IMR-90 (cell line): ENCODE measurements around the gene TWIST1. TPM values are rescaled to one million over a fixed set of nuclear protein-coding genes. Genes with fewer than 3 reads are reported as not detected.

Experiments used
- ATAC-seq: fragments of 200-7000 bp; cut with Tn5 transposase; 2 replicates; pipeline ENCODE4 v1.9.1; 2020; ENCODE audit warnings: low read depth, mild to moderate bottlenecking, moderate library complexity
- Bru-seq: library from RNA; stranded (reverse); fragments of 400-500 nt; gene quantifications from one replicate; lab custom pipeline; 2021; lab: Mats Ljungman, UMichigan
- BruChase-seq, 2 experiments: library from RNA; stranded (reverse); fragments of 400-500 nt; gene quantifications; one replicate each; lab custom pipeline; 2021; lab: Mats Ljungman, UMichigan
- BruUV-seq: library from RNA; stranded (reverse); fragments of 400-500 nt; replicated peaks from 2 replicates; lab custom pipeline; 2021; lab: Mats Ljungman, UMichigan
- CTCF ChIA-PET: fragments of 300-600 bp; formaldehyde crosslinking; extraction: SDS; loops from one replicate; lab custom pipeline; 2021; ENCODE audit warnings: antibody characterized with exemption; lab: Yijun Ruan, JAX
- POLR2A ChIA-PET: fragments of 300-600 bp; sonication (Branson Sonifier 250); formaldehyde crosslinking; loops from one replicate; lab custom pipeline; 2022; ENCODE audit warnings: antibody characterized with exemption; ENCODE audit not compliant: unreplicated experiment; lab: Charles Lee
- DNase-seq: peaks from one replicate; pipeline ENCODE4 v3.0.0; 2013
- H2AFZ ChIP-seq: replicated peaks from 2 replicates; pipeline ENCODE3; 2013; ENCODE audit warnings: low read length, mild to moderate bottlenecking; ENCODE audit not compliant: poor library complexity
- H2AK5ac ChIP-seq: 2 replicates; pipeline ENCODE4 v1.6.1; 2013; ENCODE audit warnings: low read depth, low read length, inconsistent platforms
- H2AK9ac ChIP-seq: replicated peaks from 2 replicates; pipeline ENCODE3; 2013; ENCODE audit warnings: mild to moderate bottlenecking, low read depth, low read length, moderate library complexity; ENCODE audit not compliant: poor library complexity
- H2BK120ac ChIP-seq: 2 replicates; pipeline ENCODE4 v1.6.1; 2013; ENCODE audit warnings: low read depth, low read length, inconsistent platforms
- H2BK15ac ChIP-seq: 3 replicates; pipeline ENCODE4 v1.6.1; 2013; ENCODE audit warnings: low read depth, low read length, inconsistent platforms
- H2BK20ac ChIP-seq: 2 replicates; pipeline ENCODE4 v1.6.1; 2013; ENCODE audit warnings: low read depth, mild to moderate bottlenecking, inconsistent platforms, low read length, moderate library complexity
- H2BK5ac ChIP-seq: 2 replicates; pipeline ENCODE4 v1.6.1; 2013; ENCODE audit warnings: mild to moderate bottlenecking, low read depth, low read length, inconsistent platforms; ENCODE audit not compliant: poor library complexity, severe bottlenecking
- H3K14ac ChIP-seq: replicated peaks from 2 replicates; pipeline ENCODE4 v1.6.1; 2013; ENCODE audit warnings: low read depth, low read length, inconsistent platforms
- H3K18ac ChIP-seq: 2 replicates; pipeline ENCODE4 v1.6.1; 2013; ENCODE audit warnings: low read depth, low read length, control low read depth
- H3K23ac ChIP-seq: 2 replicates; pipeline ENCODE4 v1.6.1; 2013; ENCODE audit warnings: low read depth, low read length, inconsistent platforms
- H3K27ac ChIP-seq: 2 replicates; pipeline ENCODE4 v1.5.1; 2013; ENCODE audit warnings: mild to moderate bottlenecking, control low read depth, low read length; ENCODE audit not compliant: insufficient read depth
- H3K27me3 ChIP-seq: 2 replicates; pipeline ENCODE4 v1.6.1; 2013; ENCODE audit warnings: low read length; ENCODE audit not compliant: control insufficient read depth, insufficient read depth
- H3K36me3 ChIP-seq: 2 replicates; pipeline ENCODE4 v1.6.1; 2013; ENCODE audit warnings: low read length, mixed read lengths; ENCODE audit not compliant: control insufficient read depth, insufficient read depth
- H3K4ac ChIP-seq: 2 replicates; pipeline ENCODE4 v1.6.1; 2013; ENCODE audit warnings: low read depth, low read length, inconsistent platforms
- H3K4me1 ChIP-seq: 2 replicates; pipeline ENCODE4 v1.6.1; 2013; ENCODE audit warnings: low read length, mixed read lengths; ENCODE audit not compliant: control insufficient read depth, insufficient read depth
- H3K4me2 ChIP-seq: 2 replicates; pipeline ENCODE4 v1.6.1; 2013; ENCODE audit warnings: low read depth, mild to moderate bottlenecking, control low read depth, low read length, moderate library complexity
- H3K4me3 ChIP-seq: 2 replicates; pipeline ENCODE4 v1.5.1; 2013; ENCODE audit warnings: low read depth, mild to moderate bottlenecking, control low read depth, low read length, moderate library complexity; ENCODE audit not compliant: insufficient read depth
- H3K56ac ChIP-seq: 2 replicates; pipeline ENCODE4 v1.6.1; 2013; ENCODE audit warnings: low read length, inconsistent platforms; ENCODE audit not compliant: insufficient read depth; ENCODE audit errors: extremely low read depth
- H3K79me1 ChIP-seq, 2 experiments: 2 replicates each; pipeline ENCODE4 v1.6.1; 2013; ENCODE audit warnings: low read length in 2 of 2, inconsistent platforms in 1 of 2, low read depth in 1 of 2
- H3K9ac ChIP-seq: 2 replicates; pipeline ENCODE4 v1.6.1; 2013; ENCODE audit warnings: low read depth, low read length, control low read depth
- H3K9me1 ChIP-seq: 2 replicates; pipeline ENCODE4 v1.6.1; 2013; ENCODE audit warnings: low read length, inconsistent platforms; ENCODE audit not compliant: insufficient read depth
- H3K9me3 ChIP-seq: 2 replicates; pipeline ENCODE4 v1.6.1; 2013; ENCODE audit warnings: low read length; ENCODE audit not compliant: control insufficient read depth, insufficient read depth
- H4K20me1 ChIP-seq: 2 replicates; pipeline ENCODE4 v1.6.1; 2013; ENCODE audit warnings: low read length, inconsistent platforms; ENCODE audit not compliant: insufficient read depth
- H4K5ac ChIP-seq: 2 replicates; pipeline ENCODE4 v1.6.1; 2013; ENCODE audit warnings: mild to moderate bottlenecking, low read depth, low read length, control low read depth
- H4K8ac ChIP-seq, 2 experiments: 2 replicates each; pipeline ENCODE4 v1.6.1; 2013; ENCODE audit warnings: low read depth in 2 of 2, low read length in 2 of 2, control low read depth in 1 of 2, inconsistent platforms in 1 of 2
- H4K91ac ChIP-seq: 2 replicates; pipeline ENCODE4 v1.6.1; 2013; ENCODE audit warnings: low read depth, low read length, inconsistent platforms; ENCODE audit not compliant: insufficient read depth
- ELK1 ChIP-seq: fragments of 150-350 bp; IDR thresholded peaks from 2 replicates; pipeline ENCODE4 v1.6.1; 2016; ENCODE audit warnings: low read depth, mild to moderate bottlenecking, low read length, moderate library complexity, borderline replicate concordance
- MXI1 ChIP-seq: IDR thresholded peaks from 2 replicates; pipeline ENCODE4 v1.6.1; 2012; ENCODE audit warnings: low read depth, mild to moderate bottlenecking, low read length, moderate library complexity, borderline replicate concordance
- POLR2A ChIP-seq: IDR thresholded peaks from 2 replicates; pipeline ENCODE4 v1.6.1; 2012; ENCODE audit warnings: mild to moderate bottlenecking, low read depth, low read length
- WGBS, 2 experiments: methylation state at CpG; one replicate each; pipeline versions ENCODE4 v1.1.5 to v1.1.7; 2013; ENCODE audit warnings: missing lambda C conversion rate in 2 of 2; ENCODE audit not compliant: insufficient read length in 1 of 2; ENCODE audit errors: extremely low coverage in 2 of 2; 5-methylcytosine and 5-hydroxymethylcytosine counted together
- dilution Hi-C: fragments of 300-500 bp; cut with HindIII; formaldehyde crosslinking; loops from one replicate; pipeline ENCODE4 v1.14.3; 2018; ENCODE audit warnings: low sequenced_read_pairs; ENCODE audit not compliant: unreplicated experiment
- in situ Hi-C: fragments of 300-500 bp; cut with MboI; formaldehyde crosslinking; loops from 3 replicates; pipeline ENCODE4 v1.14.3; 2019; ENCODE audit warnings: low sequenced_read_pairs, inconsistent platforms, mixed read lengths
- intact Hi-C: fragments of 100-400 bp; cut with micrococcal nuclease; formaldehyde crosslinking; loops from 2 replicates; pipeline ENCODE4 v1.10.0; 2022
- long read RNA-seq: library from polyadenylated mRNA; unstranded; transcript quantifications from one replicate; pipeline ENCODE4 v2.0.0, GENCODE V29; 2021; ENCODE audit not compliant: unreplicated experiment
- polyA plus RNA-seq, 3 experiments: library from polyadenylated mRNA; depleted of rRNA; stranded (reverse); fragments of >200 nt; gene quantifications; 2 replicates each; pipeline ENCODE4 v1.2.3, GENCODE V29; 2012; ENCODE audit warnings: low replicate concordance in 1 of 3
- total RNA-seq: library from RNA; depleted of rRNA; stranded (reverse); fragments of >200 nt; gene quantifications from 2 replicates; pipeline ENCODE4 v1.2.3, GENCODE V29; 2012; rRNA removed

The TWIST1 gene
- 5.4 and 18.6 TPM in 2 replicates for total RNA-seq
- 36.6 and 42.3 TPM in 2 replicates for polyA plus RNA-seq (2012; rRNA removed)
- 22.8 and 64.9 TPM in 2 replicates for polyA plus RNA-seq (2012; cell fraction: cytosol; rRNA removed)
- polyA plus RNA-seq (2012; cell fraction: nucleus; rRNA removed; ENCODE audit: low replicate concordance) = 40.7 and 71.3 TPM in 2 replicates
- percentile 58 among the genes with signal in this experiment for Bru-seq, nascent RNA
- percentile 59 among the genes with signal in this experiment for BruChase-seq, experiment 1, labeled RNA remaining after a 6-hour chase
- percentile 71 among the genes with signal in this experiment for BruChase-seq, experiment 2, labeled RNA remaining after a 2-hour chase
- long read RNA-seq, transcript TWIST1-201 (2 exons, 1,666 nt) = major isoform, 20 of 24 reads
- long read RNA-seq, partial matches to known transcripts = 0 of 24 reads
- long read RNA-seq, other reads (novel, unspliced or antisense) = 3 of 24 reads

GRCh38 chr7:19117091-19117869 is at the start of gene TWIST1:
Gene TWIST1, minus strand, starts transcription at chr7:19117636. Its CDS starts 315 bp downstream, at chr7:19117321.
- POLR2A ChIA-PET = no interaction called here
- CTCF ChIA-PET = interaction anchor here (0.6 kb wide), 1 partner anchor 26 kb away, joined by 3 read pairs; no protein-coding TSS in a partner anchor

More at GRCh38 chr7:19117091-19117869, at the start of gene TWIST1:
- peak within 1 kb of the TSS; percentile 87 for H3K4ac ChIP-seq
- no peaks in the 10 kb centered on the region for H3K27me3 ChIP-seq
- peak within 1 kb of the TSS; percentile 56 for H3K56ac ChIP-seq
- peak within 1 kb of the TSS; percentile 91 for H3K9ac ChIP-seq
- peak within 1 kb of the TSS; percentile 69 for H4K5ac ChIP-seq
- H4K8ac ChIP-seq = peak within 1 kb of the TSS; percentile 74 to 84
- intact Hi-C loops (loop anchor here (2.0 to 10.0 kb wide), 3 partner anchors 225 to 374 kb away; no protein-coding TSS in a partner anchor), dilution Hi-C loops (no loop called here), in situ Hi-C loops (loop anchor here (10.0 to 25.0 kb wide), 2 partner anchors 422 to 755 kb away; no protein-coding TSS in a partner anchor)
- peaks cover 3% of the 10 kb centered on the region; the same call in 1 of the 2 replicates for H4K20me1 ChIP-seq
- H2BK20ac ChIP-seq = 0 out of 2 replicates have a peak within 1 kb of the TSS, but pooled peaks have one; percentile 56
- ATAC-seq (peak; percentile 73), DNase-seq (peak; percentile 94)
- peak within 1 kb of the TSS; percentile 89 for H3K18ac ChIP-seq
- peak within 1 kb of the TSS; percentile 98 for H2AFZ ChIP-seq
- peak within 1 kb of the TSS; percentile 77 for H2BK120ac ChIP-seq
- peaks cover 13 to 36% of the 10 kb centered on the region in 2 experiments for H3K79me1 ChIP-seq
- peak within 1 kb of the TSS; percentile 93 for H2BK5ac ChIP-seq
- WGBS, 2 experiments = 0% methylated on average over 38 of the region's 91 CpGs; no CpG with 5 or more reads in 1 of the 2 experiments
- no TSS peak for BruUV-seq
- H2BK15ac ChIP-seq = peak within 1 kb of the TSS; percentile 20; the same call in 1 of the 3 replicates
- peak within 1 kb of the TSS; percentile 98 for H3K14ac ChIP-seq
- no peaks in the 10 kb centered on the region for H3K9me3 ChIP-seq
- H3K23ac ChIP-seq = peak within 1 kb of the TSS; percentile 97
- H3K9me1 ChIP-seq = no peaks in the 10 kb centered on the region
- H3K4me1 ChIP-seq = peaks cover 1% of the 10 kb centered on the region
- peak within 1 kb of the TSS; percentile 48 for H2AK5ac ChIP-seq
- peak within 1 kb of the TSS; percentile 82 for H4K91ac ChIP-seq
- H3K4me3 ChIP-seq = peak within 1 kb of the TSS; percentile 99
- peak within 1 kb of the TSS; percentile 88 for H3K4me2 ChIP-seq
- H3K36me3 ChIP-seq = no peaks in the 10 kb centered on the region; the same call in 1 of the 2 replicates
- peak within 1 kb of the TSS; percentile 94 for H2AK9ac ChIP-seq
- H3K27ac ChIP-seq = peak within 1 kb of the TSS; percentile 94
- TF ChIP-seq ELK1 (no peak), MXI1 (peak; percentile 37; the same call in 1 of the 2 replicates), POLR2A (peak; percentile 89)
